ENCODE results near the gene PGM3.

The PGM3 gene

DNA sequence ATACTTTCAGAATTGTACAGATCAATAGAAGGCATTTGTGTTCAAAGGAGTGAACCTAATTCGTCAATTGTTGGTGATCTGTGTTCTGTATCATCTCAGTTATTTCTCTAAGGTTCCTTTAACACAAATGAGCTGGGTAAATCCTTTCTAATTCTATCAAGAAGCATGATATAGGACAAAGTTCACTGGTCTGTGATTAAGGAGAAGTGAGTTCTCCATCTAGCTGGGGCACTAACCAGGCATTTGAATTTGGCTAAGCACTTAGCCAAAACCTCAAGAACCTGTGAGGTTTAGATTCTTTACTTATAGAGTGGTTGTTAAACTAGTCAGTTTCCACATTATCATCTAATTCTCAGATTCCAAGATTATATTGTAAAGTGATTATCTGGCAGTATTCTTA is 75.3 kb downstream of the PGM3 start:
- H3K4me3 Mint-ChIP-seq: no peak overlapping the region
- ATAC-seq (replicated peaks): no peak
- no peak overlapping the region for H3K27ac Mint-ChIP-seq
- peaks cover 2 to 11% of the 10 kb centered on the region in 2 donors for H3K36me3 Mint-ChIP-seq
- DNase-seq: no peak
- H3K4me1 Mint-ChIP-seq: peaks cover 0 to 1% of the 10 kb centered on the region in 2 donors
- no peaks in the 10 kb centered on the region for H3K27me3 Mint-ChIP-seq
- no peaks in the 10 kb centered on the region for H3K9me3 Mint-ChIP-seq

Data from stimulated activated naive B cell treated with anti-CD40 and anti-IgM and Interleukin-4, amounts not matched to agents 10 μg/mL and 1 μg/mL and 100 μg/mL, for 72 hours (primary cell).